Smooth muscle cell of the pulmonary artery (primary cell): Measurements from ENCODE around the gene CDSN. TPM values are rescaled to one million over a fixed set of nuclear protein-coding genes. Genes with fewer than 3 reads are reported as not detected.

Source experiments
- total RNA-seq: library from RNA; depleted of rRNA; stranded (reverse); fragments of >200 nt; gene quantifications from 2 replicates; pipeline ENCODE4 v1.2.3, GENCODE V29; 2014

CDSN gene
- total RNA-seq: not detected in 2 replicates

GRCh38 chr6:31120151-31120915 is at the start of gene CDSN:
CDSN (minus strand) TSS chr6:31120446; CDS start chr6:31120419, 27 bp downstream.

GRCh38 chr6:31158140-31158862 is 38.1 kb upstream of the CDSN start, which contains the start of gene TCF19:
TCF19 (plus strand) TSS chr6:31158589; CDS start chr6:31159470, 881 bp downstream.

GRCh38 chr6:31157513-31158139 is 37.4 kb upstream of the CDSN start, which contains the start of gene CCHCR1:
CCHCR1 (minus strand) TSS chr6:31157802; CDS start chr6:31157600, 202 bp downstream.

GRCh38 chr6:31138982-31139381 is 18.7 kb upstream of the CDSN start, which contains the start of gene PSORS1C2:
PSORS1C2 (minus strand) TSS chr6:31139066; CDS start chr6:31139026, 40 bp downstream.

GRCh38 chr6:31114541-31114878 is 5.7 kb downstream of the CDSN start, which contains the start of gene PSORS1C1:
PSORS1C1 (plus strand) TSS chr6:31114800; CDS start chr6:31129633, 14,833 bp downstream.

GRCh38 chr6:31112478-31112877 is 7.8 kb downstream of the CDSN start, which contains the start of gene C6orf15:
C6orf15 (minus strand) TSS chr6:31112575; CDS start chr6:31112555, 20 bp downstream.

Other genes with a start within 250 kb of the CDSN start
- 48.4 and 81.1 TPM in 2 replicates for gene DDR1, start 235.9 kb downstream of the CDSN start, total RNA-seq
- gene GTF2H4, start 212.2 kb downstream of the CDSN start, total RNA-seq: 14.7 and 17.1 TPM in 2 replicates
- gene VARS2, start 206.2 kb downstream of the CDSN start, total RNA-seq: 14.9 and 17.8 TPM in 2 replicates
- gene SFTA2, start 188.3 kb downstream of the CDSN start, total RNA-seq: not detected in 2 replicates
- gene MUCL3, start 179.5 kb downstream of the CDSN start, total RNA-seq: not detected in 2 replicates
- not detected in 2 replicates for gene MUC21, start 136.7 kb downstream of the CDSN start, total RNA-seq
- gene MUC22, start 110.0 kb downstream of the CDSN start, total RNA-seq: not detected in 2 replicates
- gene C6orf15, start 7.9 kb downstream of the CDSN start, total RNA-seq: not detected in 2 replicates
- gene PSORS1C1, start 5.6 kb downstream of the CDSN start, total RNA-seq: 2.0 and 3.6 TPM in 2 replicates
- not detected in 2 replicates for gene PSORS1C2, start 18.6 kb upstream of the CDSN start, total RNA-seq
- gene CCHCR1, start 37.4 kb upstream of the CDSN start, total RNA-seq: 13.7 and 14.9 TPM in 2 replicates
- gene TCF19, start 38.1 kb upstream of the CDSN start, total RNA-seq: 5.4 and 7.9 TPM in 2 replicates
- gene POU5F1, start 50.2 kb upstream of the CDSN start, total RNA-seq: 0.66 and 1.3 TPM in 2 replicates
- 210 and 957 TPM in 2 replicates for gene HLA-C, start 151.6 kb upstream of the CDSN start, total RNA-seq
- gene HLA-B, start 236.7 kb upstream of the CDSN start, total RNA-seq: 299 and 693 TPM in 2 replicates